ENCODE measurements around the gene DUSP1. TPM values are rescaled to one million over a fixed set of nuclear protein-coding genes. Genes with fewer than 3 reads are reported as not detected.

DUSP1 gene
- total RNA-seq, 1 donor from 2014 or later = 21.2 TPM

DNA sequence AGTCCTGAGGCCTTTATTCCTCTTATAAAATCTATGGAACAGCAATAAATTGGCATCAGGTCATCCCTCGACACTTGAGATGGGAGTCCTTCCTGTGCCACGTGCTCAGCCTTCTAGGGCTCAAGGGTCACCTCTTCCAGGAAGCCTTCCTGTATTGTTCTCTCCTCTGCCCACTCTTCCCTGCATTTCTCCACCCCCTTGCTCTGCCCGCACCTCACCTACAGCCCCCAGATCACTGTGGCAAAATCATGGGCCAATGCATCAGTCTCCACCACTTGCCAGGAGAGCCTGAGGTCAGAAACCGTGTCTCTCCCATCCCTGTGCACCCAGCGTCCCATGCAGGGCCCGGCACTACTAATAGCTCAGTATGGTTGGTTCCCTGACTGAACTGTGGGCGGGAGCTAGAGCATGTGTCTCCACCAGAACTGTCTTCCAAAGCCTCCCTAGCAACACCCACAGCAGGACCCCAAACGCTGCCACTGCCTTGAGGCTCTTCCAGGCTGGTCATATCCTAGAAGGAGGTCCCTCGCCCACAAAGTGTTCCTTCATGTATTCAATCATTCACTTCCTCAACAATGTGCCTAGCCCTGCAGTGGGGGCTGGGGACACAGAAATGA lies 13.5 kb downstream of the DUSP1 start:
- no peaks in the 10 kb centered on the region for H3K4me1 Mint-ChIP-seq
- TF ChIP-seq, protein P1, sequence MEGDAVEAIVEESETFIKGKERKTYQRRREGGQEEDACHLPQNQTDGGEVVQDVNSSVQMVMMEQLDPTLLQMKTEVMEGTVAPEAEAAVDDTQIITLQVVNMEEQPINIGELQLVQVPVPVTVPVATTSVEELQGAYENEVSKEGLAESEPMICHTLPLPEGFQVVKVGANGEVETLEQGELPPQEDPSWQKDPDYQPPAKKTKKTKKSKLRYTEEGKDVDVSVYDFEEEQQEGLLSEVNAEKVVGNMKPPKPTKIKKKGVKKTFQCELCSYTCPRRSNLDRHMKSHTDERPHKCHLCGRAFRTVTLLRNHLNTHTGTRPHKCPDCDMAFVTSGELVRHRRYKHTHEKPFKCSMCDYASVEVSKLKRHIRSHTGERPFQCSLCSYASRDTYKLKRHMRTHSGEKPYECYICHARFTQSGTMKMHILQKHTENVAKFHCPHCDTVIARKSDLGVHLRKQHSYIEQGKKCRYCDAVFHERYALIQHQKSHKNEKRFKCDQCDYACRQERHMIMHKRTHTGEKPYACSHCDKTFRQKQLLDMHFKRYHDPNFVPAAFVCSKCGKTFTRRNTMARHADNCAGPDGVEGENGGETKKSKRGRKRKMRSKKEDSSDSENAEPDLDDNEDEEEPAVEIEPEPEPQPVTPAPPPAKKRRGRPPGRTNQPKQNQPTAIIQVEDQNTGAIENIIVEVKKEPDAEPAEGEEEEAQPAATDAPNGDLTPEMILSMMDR (IDR thresholded peaks at IDR 0.05) = no peak
- no peaks in the 10 kb centered on the region for H3K27me3 Mint-ChIP-seq
- ChIA-PET CTCF (no interaction called here), POLR2A (no interaction called here)
- no peaks in the 10 kb centered on the region for H3K36me3 Mint-ChIP-seq (ENCODE audit: low read depth)
- DNase-seq (no peak), ATAC-seq (ENCODE audit: low read depth) (no peak)
- no peaks in the 10 kb centered on the region for H3K9me3 Mint-ChIP-seq
- no peak overlapping the region for H3K4me3 Mint-ChIP-seq
- intact Hi-C loops (cut with micrococcal nuclease) = no loop called here
- peak overlapping the region; percentile 21 for H3K27ac Mint-ChIP-seq

DNA sequence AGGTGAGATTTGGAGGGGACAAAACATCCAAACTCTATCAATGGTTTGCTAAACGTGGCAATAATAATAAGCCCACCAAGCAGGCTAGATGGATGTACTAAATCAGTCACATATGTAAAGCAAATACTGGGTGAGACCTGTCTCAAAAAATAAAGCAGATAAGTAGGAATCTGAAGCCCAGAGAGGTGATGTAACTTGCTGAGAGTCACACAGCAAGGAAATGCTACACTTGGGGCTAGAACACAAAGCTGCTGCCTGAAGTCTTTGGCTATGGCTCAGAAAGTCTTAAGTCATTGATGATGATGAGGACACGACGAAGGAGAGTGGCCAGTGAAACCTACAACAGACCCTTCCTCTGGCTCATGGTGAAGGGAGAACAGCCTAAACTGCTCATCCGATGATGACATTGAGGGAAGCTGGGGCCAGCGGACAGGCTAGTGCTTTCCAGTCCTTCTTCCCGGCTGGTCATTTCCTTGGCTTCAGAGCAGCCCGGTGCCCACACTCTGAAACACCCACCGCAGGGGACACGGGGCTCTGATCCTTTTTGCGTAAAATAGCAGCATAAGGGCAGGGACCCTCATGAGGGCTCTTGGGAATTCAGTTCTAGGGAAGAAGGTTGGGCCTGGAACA lies 14.1 kb downstream of the DUSP1 start:
- ATAC-seq (ENCODE audit: low read depth) (no peak), DNase-seq (no peak)
- intact Hi-C loops (cut with micrococcal nuclease) = no loop called here
- TF ChIP-seq, protein P1 (IDR thresholded peaks at IDR 0.05) = no peak
- ChIA-PET CTCF (no interaction called here), POLR2A (no interaction called here)
- Mint-ChIP-seq H3K27me3 (no peaks in the 10 kb centered on the region), H3K4me1 (no peaks in the 10 kb centered on the region), H3K4me3 (no peak overlapping the region), H3K36me3 (ENCODE audit: low read depth) (no peaks in the 10 kb centered on the region), H3K9me3 (no peaks in the 10 kb centered on the region), H3K27ac (no peak overlapping the region)

- DNase-seq = no peak
- intact Hi-C loops (cut with micrococcal nuclease) = no loop called here
These were observed 16.2 kb downstream of the DUSP1 start for GRCh38 chr5:172754596-172755356.

DNA sequence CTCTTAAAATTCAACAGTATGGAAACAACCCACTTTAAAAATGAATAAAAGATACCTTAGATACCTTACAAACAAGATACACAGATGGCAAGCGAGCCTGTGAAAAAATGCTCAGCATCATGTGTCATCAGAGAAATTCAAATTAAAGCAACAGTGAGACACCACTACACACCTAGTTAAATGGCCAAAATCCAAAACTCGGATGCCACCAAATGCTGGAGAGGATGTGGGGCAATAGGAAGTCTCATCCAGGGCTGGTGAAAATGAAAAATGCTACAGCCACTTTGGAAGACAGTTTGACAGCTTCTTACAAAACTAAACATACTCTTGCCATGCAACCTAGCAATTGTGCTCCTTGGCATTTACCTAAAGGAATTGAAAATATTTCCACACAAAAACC lies 17.9 kb downstream of the DUSP1 start:
- Mint-ChIP-seq H3K4me3 (no peak overlapping the region), H3K27me3 (no peaks in the 10 kb centered on the region), H3K36me3 (ENCODE audit: low read depth) (no peaks in the 10 kb centered on the region), H3K4me1 (peaks cover 16% of the 10 kb centered on the region), H3K9me3 (no peaks in the 10 kb centered on the region), H3K27ac (no peak overlapping the region)
- no peak for ATAC-seq (ENCODE audit: low read depth)
- POLR2A ChIA-PET = interaction anchor here (0.6 kb wide), 1 partner anchor 400 kb away, joined by 9 read pairs; no protein-coding TSS in a partner anchor
- CTCF ChIA-PET = no interaction called here
- TF ChIP-seq, protein P1 (IDR thresholded peaks at IDR 0.05) = no peak
- intact Hi-C loops (cut with micrococcal nuclease) = no loop called here
- no peak for DNase-seq

More at GRCh38 chr5:172754596-172755356, 16.2 kb downstream of the DUSP1 start:
- Mint-ChIP-seq H3K4me1 (peaks cover 16% of the 10 kb centered on the region), H3K27ac (no peak overlapping the region), H3K27me3 (no peaks in the 10 kb centered on the region), H3K9me3 (no peaks in the 10 kb centered on the region), H3K4me3 (no peak overlapping the region), H3K36me3 (ENCODE audit: low read depth) (no peaks in the 10 kb centered on the region)
- CTCF ChIA-PET = interaction anchor here (1.6 kb wide), 1 partner anchor 40 kb away, joined by 5 read pairs; no protein-coding TSS in a partner anchor
- no peak for ATAC-seq (ENCODE audit: low read depth)
- TF ChIP-seq, protein P1 (IDR thresholded peaks at IDR 0.05) = no peak
- POLR2A ChIA-PET = no interaction called here

Measured in activated B cell treated with CpG ODN at 0.5 μM for 24 hours (primary cell).